HFF-Myc (cell line): Measurements from ENCODE around the gene TSHR.
A peak's percentile ranks its signal among the peaks of the same experiment; 100 is the strongest.

ENCODE experiments used
- DNase-seq: peaks from one replicate; pipeline ENCODE4 v3.0.0-alpha.2; 2011; ENCODE audit warnings: low read depth; ENCODE audit errors: extremely low read depth
- H3K4me3 ChIP-seq: replicated peaks from 2 replicates; pipeline ENCODE4 v1.5.1; 2011; ENCODE audit warnings: low read depth, mild to moderate bottlenecking, control low read depth, low read length
- CTCF ChIP-seq: IDR thresholded peaks from 2 replicates; pipeline ENCODE4 v1.5.1; 2012; ENCODE audit warnings: mild to moderate bottlenecking, low read depth, low read length, control low read depth; ENCODE audit errors: missing control alignments

The TSHR gene

GRCh38 chr14:81055971-81056370 lies 100.5 kb downstream of the TSHR start:
- TF ChIP-seq CTCF: no peak
- no peak overlapping the region for H3K4me3 ChIP-seq
- no peak for DNase-seq

GRCh38 chr14:81062380-81062779 lies 107.0 kb downstream of the TSHR start:
- no peak for TF ChIP-seq CTCF
- no peak for DNase-seq
- no peak overlapping the region for H3K4me3 ChIP-seq

GRCh38 chr14:81062816-81063215 lies 107.4 kb downstream of the TSHR start:
- no peak for DNase-seq
- H3K4me3 ChIP-seq: no peak overlapping the region
- TF ChIP-seq CTCF: peak; percentile 27

- no peak for TF ChIP-seq CTCF
- H3K4me3 ChIP-seq: no peak overlapping the region
- DNase-seq: no peak
These were observed 111.3 kb downstream of the TSHR start for GRCh38 chr14:81066672-81067071.

- DNase-seq: no peak
- no peak for TF ChIP-seq CTCF
- H3K4me3 ChIP-seq: no peak overlapping the region
These were observed 111.7 kb downstream of the TSHR start for GRCh38 chr14:81067156-81067555.

GRCh38 chr14:81068176-81068782 lies 112.9 kb downstream of the TSHR start:
- DNase-seq: no peak
- TF ChIP-seq CTCF: no peak
- H3K4me3 ChIP-seq: no peak overlapping the region

GRCh38 chr14:81070511-81070910 lies 115.1 kb downstream of the TSHR start:
- DNase-seq: no peak
- no peak for TF ChIP-seq CTCF
- H3K4me3 ChIP-seq: no peak overlapping the region
